Measurements from ENCODE around the gene ZNF473. TPM values are rescaled to one million over a fixed set of nuclear protein-coding genes. Genes with fewer than 3 reads are reported as not detected.

ZNF473 gene
- total RNA-seq, 2 experiments from 2014 or later, result 2.6 to 2.8 TPM

DNA sequence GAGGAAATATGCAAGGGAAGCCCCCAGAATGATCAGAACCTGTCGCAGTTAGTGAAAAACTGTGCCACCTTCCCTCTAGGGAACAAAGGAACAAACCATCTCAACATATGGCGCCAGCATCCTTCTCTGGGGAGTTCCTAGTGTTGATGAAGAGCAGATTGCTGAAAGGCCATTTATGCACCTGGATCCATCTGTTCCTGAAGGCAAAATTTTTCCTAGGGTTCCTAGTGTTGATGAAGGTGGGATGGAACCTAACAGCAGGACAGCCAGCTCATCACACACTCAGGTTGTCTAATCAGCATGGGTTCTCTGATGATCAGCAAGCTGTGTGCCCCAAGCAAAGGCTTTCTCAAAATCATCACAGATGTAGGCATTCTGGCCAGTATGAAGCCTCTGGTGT, 32.6 kb downstream of the ZNF473 start:
- DNase-seq, result no peak
- H3K4me1 ChIP-seq (ENCODE audit: insufficient read depth, low read length), result no peaks in the 10 kb centered on the region
- peaks cover 11% of the 10 kb centered on the region for H3K27me3 Mint-ChIP-seq
- H3K4me1 Mint-ChIP-seq (ENCODE audit: low read depth), result no peaks in the 10 kb centered on the region
- H3K9me3 Mint-ChIP-seq, result no peaks in the 10 kb centered on the region
- no peak overlapping the region for H3K27ac Mint-ChIP-seq
- H3K4me3 Mint-ChIP-seq, result no peak overlapping the region
- H3K4me3 ChIP-seq (ENCODE audit: low read length), result no peak overlapping the region
- no peak overlapping the region for H3K27ac ChIP-seq (ENCODE audit: low read depth in 1 of 2, low read length in 2 of 2)
- H3K36me3 ChIP-seq (ENCODE audit: insufficient read depth, low read length), result no peaks in the 10 kb centered on the region
- H3K27me3 ChIP-seq (ENCODE audit: control insufficient read depth in 1 of 2, insufficient read depth in 2 of 2, low read length in 2 of 2), result no peaks in the 10 kb centered on the region
- H3K9me3 ChIP-seq (ENCODE audit: control insufficient read depth in 1 of 2, insufficient read depth in 1 of 2, low read length in 2 of 2), result peaks cover 26 to 33% of the 10 kb centered on the region in 2 experiments
- no peaks in the 10 kb centered on the region for H3K36me3 Mint-ChIP-seq (ENCODE audit: low read depth)
- TF ChIP-seq CTCF (IDR thresholded peaks at IDR 0.05), result no peak
- ChIA-PET CTCF (no interaction called here), POLR2A (no interaction called here)
- no peak for ATAC-seq (ENCODE audit: poor library complexity)
- intact Hi-C loops (cut with DNase I, micrococcal nuclease), result no loop called here

- no peaks in the 10 kb centered on the region for H3K4me1 ChIP-seq (ENCODE audit: insufficient read depth, low read length)
- Mint-ChIP-seq H3K4me3 (no peak overlapping the region), H3K9me3 (no peaks in the 10 kb centered on the region), H3K27me3 (peaks cover 11% of the 10 kb centered on the region), H3K27ac (no peak overlapping the region), H3K4me1 (ENCODE audit: low read depth) (no peaks in the 10 kb centered on the region), H3K36me3 (ENCODE audit: low read depth) (no peaks in the 10 kb centered on the region)
- DNase-seq (no peak), ATAC-seq (ENCODE audit: poor library complexity) (no peak)
- CTCF ChIA-PET, result no interaction called here
- no peak for TF ChIP-seq CTCF (IDR thresholded peaks at IDR 0.05)
- H3K9me3 ChIP-seq (ENCODE audit: control insufficient read depth in 1 of 2, insufficient read depth in 1 of 2, low read length in 2 of 2), result peaks cover 26 to 33% of the 10 kb centered on the region in 2 experiments
- POLR2A ChIA-PET, result no interaction called here
- H3K36me3 ChIP-seq (ENCODE audit: insufficient read depth, low read length), result no peaks in the 10 kb centered on the region
- intact Hi-C loops (cut with DNase I, micrococcal nuclease), result no loop called here
- H3K27me3 ChIP-seq (ENCODE audit: control insufficient read depth in 1 of 2, insufficient read depth in 2 of 2, low read length in 2 of 2), result no peaks in the 10 kb centered on the region
- H3K27ac ChIP-seq (ENCODE audit: low read depth in 1 of 2, low read length in 2 of 2), result no peak overlapping the region
- H3K4me3 ChIP-seq (ENCODE audit: low read length), result no peak overlapping the region
Observed at GRCh38 chr19:50059045-50059444, 33.2 kb downstream of the ZNF473 start.

GRCh38 chr19:50060107-50060506, 34.3 kb downstream of the ZNF473 start:
- H3K4me3 ChIP-seq (ENCODE audit: low read length), result no peak overlapping the region
- H3K36me3 ChIP-seq (ENCODE audit: insufficient read depth, low read length), result no peaks in the 10 kb centered on the region
- no peaks in the 10 kb centered on the region for H3K4me1 ChIP-seq (ENCODE audit: insufficient read depth, low read length)
- CTCF ChIA-PET, result no interaction called here
- Mint-ChIP-seq H3K27me3 (peaks cover 11% of the 10 kb centered on the region), H3K4me1 (ENCODE audit: low read depth) (no peaks in the 10 kb centered on the region), H3K36me3 (ENCODE audit: low read depth) (no peaks in the 10 kb centered on the region), H3K4me3 (no peak overlapping the region), H3K9me3 (no peaks in the 10 kb centered on the region), H3K27ac (no peak overlapping the region)
- DNase-seq, result no peak
- intact Hi-C loops (cut with DNase I, micrococcal nuclease), result no loop called here
- POLR2A ChIA-PET, result no interaction called here
- no peak overlapping the region for H3K27ac ChIP-seq (ENCODE audit: low read depth in 1 of 2, low read length in 2 of 2)
- TF ChIP-seq CTCF (IDR thresholded peaks at IDR 0.05), result no peak
- peaks cover 26 to 33% of the 10 kb centered on the region in 2 experiments for H3K9me3 ChIP-seq (ENCODE audit: control insufficient read depth in 1 of 2, insufficient read depth in 1 of 2, low read length in 2 of 2)
- ATAC-seq (ENCODE audit: poor library complexity), result no peak
- no peaks in the 10 kb centered on the region for H3K27me3 ChIP-seq (ENCODE audit: control insufficient read depth in 1 of 2, insufficient read depth in 2 of 2, low read length in 2 of 2)

Data from CD4-positive, alpha-beta T cell (primary cell).